SIG-M5 treated with dmso at 0.1 percent for 504 hours (cell line): ENCODE data around the gene SEMA5A.

Experiments
- DNase-seq: peaks from one replicate; lab custom pipeline; 2025; ENCODE audit not compliant: unreplicated experiment; lab: John Stamatoyannopoulos, UW

The SEMA5A gene

DNA sequence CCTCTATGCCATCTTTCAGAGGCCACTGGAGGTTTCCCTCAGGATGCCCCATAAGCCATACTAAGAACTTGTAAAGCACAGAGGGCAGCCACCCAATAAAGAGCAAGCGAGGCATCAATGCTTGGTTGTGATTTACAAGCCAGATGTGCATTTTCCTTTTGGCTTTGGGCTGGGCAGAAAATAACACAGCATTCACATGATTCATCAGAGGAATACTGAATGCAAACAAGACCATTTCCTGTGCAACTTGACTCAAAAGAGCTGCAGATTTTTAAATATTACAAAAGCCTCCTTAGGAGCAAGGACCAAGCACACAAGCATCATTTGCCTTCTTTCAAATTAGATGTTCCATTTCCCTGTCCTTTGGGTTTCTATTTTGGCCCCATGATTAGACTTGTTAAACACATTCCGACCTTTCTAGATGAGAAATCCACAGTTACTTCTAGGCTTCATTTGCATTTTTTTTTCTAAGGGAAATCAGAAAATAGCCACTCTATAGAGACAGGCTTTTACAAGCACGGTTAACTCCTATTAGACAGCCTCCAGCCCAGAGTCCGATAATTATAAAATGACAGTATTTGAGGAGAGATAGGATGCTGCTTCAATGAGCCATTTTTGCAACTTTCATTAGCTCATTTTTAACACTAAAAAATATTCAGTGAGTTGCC lies 207.8 kb downstream of the SEMA5A start:
- no peak for DNase-seq

DNA sequence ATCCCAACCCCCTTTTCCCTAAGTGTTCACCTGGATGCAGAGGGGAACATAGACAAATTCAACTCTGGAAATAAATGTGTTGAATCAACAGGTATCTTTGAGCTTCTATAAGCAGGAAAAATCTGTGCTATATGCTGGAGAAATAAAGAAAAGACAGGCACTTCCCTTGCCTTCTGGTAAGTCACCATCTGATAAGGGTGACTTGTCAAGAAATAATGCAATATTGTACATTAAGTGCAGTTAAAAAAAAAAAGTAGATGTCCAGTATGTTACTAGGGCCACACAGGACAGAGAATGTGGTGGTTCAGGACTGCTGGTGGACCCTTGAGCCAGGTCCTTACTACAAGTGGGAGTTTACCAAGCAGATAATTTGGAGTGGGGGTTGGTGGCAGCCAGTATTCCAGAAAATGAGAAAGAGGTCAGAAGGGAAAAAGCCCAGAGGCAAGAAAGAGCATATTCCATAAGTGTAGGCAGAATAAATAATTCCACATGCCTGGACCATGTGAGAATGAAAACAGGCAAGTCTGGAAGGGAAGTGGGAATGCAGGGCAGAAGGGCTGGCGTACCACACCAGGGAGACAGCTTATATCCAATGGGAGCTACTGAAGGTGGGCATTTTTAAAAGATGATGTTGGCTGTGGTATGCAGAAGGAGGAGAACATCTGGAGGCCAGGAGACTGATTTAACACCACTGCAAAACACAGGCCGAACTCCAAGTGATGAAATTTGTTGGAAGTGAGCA lies 209.9 kb downstream of the SEMA5A start:
- no peak for DNase-seq

DNA sequence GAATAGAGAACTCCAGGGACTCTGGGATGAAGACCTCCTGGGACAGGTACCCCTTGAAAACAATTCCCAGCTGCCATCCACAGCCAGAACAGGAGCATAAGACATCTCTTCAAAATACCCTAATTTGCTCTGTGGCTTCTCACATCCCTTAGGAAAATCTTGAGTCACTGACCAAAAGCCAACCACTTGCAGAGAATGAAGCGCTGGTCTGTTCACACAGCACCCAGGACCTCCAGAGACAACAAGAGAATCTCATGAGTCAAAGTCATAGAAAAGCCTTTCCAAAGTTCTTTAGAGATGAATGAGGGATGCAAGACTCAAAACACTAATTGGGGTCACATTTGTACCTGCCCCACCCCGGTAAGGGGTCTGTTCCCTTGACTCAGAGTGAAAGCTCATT lies 210.6 kb downstream of the SEMA5A start:
- DNase-seq: no peak

- no peak for DNase-seq
Observed at GRCh38 chr5:9332026-9332425, 213.8 kb downstream of the SEMA5A start.

DNA sequence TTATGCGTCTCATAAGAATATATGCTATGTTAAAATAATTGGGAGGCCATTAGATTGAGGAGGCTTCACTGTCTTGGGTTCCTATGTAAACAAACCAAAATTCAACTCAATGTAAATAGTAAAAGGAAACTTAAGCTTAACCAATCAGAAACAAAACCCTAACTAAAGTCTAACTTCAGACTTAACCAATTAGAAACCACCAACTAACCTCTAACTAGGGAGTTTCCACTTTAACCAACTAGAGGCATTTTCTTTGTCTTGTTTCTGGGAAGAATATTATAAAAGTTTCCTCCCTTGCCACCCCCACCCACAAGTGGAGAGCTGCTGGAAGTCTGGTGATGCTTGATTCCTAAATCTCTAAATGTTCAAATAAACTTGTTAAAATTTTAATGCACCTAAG lies 214.5 kb downstream of the SEMA5A start:
- no peak for DNase-seq

DNA sequence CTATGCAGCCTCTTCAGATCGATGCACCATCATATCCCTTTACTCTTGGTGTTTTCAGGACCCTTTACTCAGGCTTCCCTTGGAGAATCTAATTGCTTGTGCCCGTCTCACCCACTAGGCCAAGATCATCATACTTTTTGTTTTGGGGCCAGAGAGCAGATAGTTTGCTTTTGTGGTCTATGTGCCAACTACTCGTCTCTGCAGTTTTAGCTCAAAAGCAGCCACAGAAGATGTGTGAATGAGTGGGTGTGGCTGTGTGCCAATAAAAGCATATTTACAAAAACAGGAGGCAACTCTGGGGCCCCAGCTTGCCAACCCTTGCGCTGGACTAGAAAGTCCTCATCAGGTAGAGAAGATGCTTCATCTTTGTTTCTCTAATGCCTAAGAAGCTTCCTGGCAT lies 216.8 kb downstream of the SEMA5A start:
- no peak for DNase-seq

DNA sequence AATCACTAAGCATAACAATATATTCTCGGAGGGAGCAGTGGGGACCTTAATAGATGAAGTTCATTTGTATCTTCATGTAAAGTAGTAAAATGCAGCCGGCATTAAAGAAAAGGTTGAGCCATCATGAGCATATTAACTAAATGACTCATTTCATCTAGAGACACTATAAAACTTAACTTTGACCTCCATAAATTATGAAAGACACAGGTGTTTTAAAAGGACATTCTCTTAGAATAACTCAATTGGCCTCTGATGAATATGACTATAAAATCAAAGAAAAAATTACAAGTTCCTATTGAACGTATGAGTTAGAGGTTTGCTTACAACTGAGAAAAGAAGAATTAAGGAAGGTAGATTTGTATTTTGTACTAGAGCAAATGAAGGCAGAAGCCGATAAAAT lies 220.3 kb downstream of the SEMA5A start:
- no peak for DNase-seq

- no peak for DNase-seq
Observed at GRCh38 chr5:9324348-9325077, 221.4 kb downstream of the SEMA5A start.

DNA sequence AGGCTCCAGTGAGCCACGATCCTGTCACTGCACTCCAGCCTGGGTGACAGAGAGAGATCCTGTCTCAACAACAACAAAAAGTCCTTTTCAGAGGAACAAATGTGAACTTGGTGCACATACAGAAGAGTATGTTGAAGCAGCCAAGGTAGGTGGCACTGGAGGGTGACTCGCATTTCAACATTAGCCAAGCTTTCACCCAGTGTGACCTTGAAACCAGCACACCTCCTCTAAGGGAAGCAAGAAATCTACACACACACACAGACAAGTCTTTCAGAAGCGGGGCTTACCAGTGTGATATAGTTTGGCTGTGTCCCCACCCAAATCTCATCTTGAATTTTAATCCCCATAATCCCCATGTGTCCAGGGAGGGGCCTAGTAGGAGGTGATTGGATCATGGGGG lies 225.2 kb downstream of the SEMA5A start:
- no peak for DNase-seq

- no peak for DNase-seq
Observed at GRCh38 chr5:9318031-9318430, 227.8 kb downstream of the SEMA5A start.

DNA sequence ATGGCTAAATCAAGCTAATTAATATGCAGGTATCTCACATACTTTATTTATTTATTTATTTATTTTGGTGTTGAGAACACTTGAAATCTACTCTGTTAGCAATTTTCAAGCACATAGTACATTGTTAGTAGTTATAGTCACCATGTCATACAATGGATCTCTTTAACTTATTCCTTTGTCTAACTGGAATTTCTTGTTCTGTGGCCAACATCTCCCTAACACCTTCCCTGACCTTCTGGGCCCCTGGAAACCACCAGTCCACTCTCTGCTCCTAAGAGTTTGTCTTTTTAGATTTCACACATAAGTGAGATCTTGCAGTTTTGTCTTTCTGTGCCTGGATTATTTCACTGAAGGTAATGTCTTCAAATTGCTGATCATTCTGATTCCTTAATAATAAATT lies 229.1 kb downstream of the SEMA5A start:
- DNase-seq: peak; percentile 15

DNA sequence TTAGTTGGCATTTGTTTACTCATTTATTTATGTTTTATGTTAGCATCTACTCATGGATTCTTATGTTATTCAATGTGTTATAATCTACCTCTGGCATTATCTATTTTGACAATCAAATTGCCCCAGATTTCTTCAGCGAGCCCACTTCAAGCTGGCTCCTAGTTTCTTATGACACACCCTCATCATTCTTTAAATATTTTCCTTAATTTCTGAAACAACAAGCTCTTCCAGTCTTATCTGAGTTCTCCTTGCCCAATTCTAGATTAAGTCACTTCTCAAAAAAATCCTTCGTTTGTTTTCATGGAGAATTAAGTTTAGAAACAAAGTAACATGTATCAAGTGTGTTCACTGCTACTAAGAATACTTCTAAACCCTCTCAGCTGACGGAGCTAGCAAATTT lies 229.8 kb downstream of the SEMA5A start:
- DNase-seq: no peak

- no peak for DNase-seq
Observed at GRCh38 chr5:9314558-9314957, 231.3 kb downstream of the SEMA5A start.

GRCh38 chr5:9313751-9314150 lies 232.1 kb downstream of the SEMA5A start:
- DNase-seq: no peak

DNA sequence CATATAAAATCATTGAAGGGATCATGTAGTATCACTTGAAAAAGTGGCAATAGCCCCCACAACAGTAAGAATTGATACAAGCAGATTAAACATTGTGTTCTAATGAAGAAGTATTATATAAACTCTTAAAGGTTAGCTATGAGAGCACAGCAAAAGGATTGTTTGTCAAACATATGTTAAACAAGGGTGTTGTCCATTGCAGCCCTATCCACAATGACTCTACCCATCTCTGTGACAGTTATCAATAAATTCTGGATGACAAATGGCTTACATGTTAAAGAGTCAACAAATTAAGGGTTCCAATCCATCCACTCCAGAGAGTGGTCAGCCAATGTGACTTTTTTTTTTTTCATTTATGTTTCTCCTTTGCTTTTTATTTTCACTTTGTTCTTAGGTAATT lies 238.7 kb downstream of the SEMA5A start:
- no peak for DNase-seq

- no peak for DNase-seq
Observed at GRCh38 chr5:9302218-9302617, 243.7 kb downstream of the SEMA5A start.

DNA sequence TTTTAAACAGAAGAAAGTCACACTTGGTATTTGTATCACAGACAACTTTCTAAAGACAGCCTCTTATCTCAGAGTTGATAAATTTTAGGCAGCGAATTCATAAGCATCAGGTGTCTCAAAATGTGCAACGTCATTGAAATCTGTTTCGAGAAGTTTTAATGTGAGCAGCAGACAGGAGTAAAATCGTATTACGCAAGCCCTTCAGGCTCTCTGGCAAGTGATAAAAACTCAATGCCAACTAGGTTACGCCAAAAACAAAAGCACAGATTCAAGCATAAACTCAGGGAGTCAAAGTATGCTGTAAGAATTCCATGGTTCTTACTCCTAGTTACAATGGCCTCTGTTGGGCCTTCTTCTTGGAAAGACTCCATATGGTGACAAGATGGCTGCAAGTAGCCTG lies 244.7 kb downstream of the SEMA5A start:
- no peak for DNase-seq

DNA sequence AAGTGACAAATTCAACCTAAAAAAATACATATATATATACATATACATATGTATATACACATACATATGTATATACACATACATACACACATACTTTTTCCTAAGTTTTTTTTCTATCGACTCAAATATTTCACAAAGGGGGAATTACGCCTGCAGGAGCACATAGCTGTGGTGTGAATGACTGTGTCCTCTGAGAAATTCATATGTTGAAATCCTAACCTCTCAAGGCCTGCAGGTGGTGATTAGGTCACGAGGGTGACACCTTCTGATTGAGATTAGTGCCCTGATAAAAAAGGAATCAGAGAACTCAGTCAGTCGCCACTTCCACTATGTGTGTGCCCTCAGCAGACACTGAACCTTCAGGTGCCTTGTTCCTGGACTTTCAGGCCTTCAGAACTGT lies 248.7 kb downstream of the SEMA5A start:
- DNase-seq: no peak

DNA sequence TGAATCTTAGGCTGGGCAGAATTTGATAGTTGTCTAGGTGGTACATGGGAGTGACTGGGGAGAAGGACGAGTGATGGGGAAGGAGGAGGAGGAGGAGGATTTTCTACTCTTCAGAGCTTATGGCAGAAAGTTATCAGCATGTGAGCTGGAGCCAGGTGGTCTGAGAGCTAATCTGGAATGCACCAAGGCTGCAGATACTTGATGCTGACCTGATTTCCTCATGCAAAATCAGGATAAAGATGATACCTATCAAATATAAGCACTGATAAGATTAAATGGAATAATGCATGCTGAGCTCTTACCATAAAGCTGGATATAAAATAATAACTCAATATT lies 250.4 kb downstream of the SEMA5A start:
- no peak for DNase-seq

DNA sequence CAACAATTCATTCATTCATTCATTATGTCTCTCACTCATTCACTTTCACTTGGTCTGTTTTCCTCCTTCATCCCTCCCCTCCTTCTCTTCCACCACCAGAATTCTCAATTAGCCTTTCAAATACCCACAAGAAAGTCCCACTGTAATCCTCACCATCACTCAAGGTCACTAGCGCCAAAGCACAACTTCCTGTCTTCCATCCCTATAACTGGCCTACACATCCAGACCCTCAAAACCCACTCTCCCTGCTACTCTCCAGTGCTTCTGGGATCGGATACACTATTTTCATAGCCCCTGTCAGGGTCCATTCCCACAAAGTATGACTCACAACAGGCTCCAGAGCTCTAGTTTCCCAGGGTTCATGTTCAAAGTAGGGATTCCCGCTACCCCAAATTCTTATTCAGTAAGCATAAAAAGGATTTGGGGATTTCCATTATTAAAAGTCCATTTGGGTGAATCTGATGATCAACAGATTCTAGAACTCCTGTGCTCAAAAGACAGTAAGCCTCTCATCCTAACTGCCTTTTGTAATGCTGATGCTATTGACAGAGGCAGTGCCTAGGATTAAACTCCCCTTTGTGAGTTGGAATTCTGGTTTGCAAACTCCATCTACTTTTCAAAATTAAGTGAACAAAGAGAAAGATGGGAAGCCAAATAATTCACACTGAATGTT lies 250.9 kb downstream of the SEMA5A start:
- no peak for DNase-seq

DNA sequence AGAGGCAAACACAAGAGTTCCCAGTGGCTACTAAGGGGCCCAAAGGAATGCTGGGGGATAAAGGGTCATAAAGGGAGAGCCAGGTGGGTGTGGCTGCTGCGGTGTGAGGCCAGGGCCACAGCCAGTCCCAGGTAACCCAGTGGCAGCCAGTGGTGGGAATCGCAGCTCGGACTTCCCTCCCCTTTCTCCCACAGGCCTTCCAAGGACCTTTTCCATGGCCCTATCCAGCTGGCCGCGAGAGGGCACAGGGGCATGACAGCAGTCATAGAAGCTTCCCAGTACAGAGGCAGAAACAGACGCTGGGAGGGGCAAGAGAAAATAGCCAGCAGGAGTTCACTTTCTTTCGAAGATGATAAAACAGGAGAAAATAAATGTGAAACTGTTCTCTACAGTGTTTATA lies 257.6 kb downstream of the SEMA5A start:
- DNase-seq: no peak

DNA sequence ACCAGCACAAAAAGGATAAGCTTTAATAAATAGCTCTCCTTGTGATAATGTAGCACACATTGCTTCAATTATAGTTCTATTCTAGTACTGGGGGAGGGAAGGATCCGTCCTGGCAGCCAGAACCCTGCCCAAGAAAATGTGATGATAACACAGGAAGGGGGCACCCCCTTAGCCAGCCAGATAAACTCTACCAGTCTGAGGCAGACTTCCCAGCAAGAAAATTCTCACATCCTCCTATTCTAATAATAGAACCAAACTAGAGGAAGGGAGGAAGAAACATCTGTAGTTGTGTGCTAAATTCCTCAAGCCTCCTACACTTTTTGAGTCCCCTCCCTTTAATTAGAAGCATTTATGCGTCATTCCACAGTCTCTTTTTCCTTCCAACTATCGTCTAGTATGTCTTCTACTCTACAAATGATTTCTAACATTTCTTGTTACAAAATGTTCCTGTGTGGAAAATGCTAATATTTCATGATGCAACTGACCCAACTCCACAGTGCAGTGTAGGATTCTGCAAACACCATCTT lies 261.0 kb downstream of the SEMA5A start:
- no peak for DNase-seq
